K562 (cell line): Measurements from ENCODE around the gene NUAK1. TPM values are rescaled to one million over a fixed set of nuclear protein-coding genes. Genes with fewer than 3 reads are reported as not detected.

Source experiments
- ATAC-seq: fragments of 200-7000 bp; cut with Tn5 transposase; 3 replicates; pipeline ENCODE4 v1.9.1; 2020; ENCODE audit warnings: moderate library complexity
- BruUV-seq: library from RNA; stranded (reverse); fragments of 400-500 nt; replicated peaks from 2 replicates; lab custom pipeline; 2021; lab: Mats Ljungman, UMichigan
- CTCF ChIA-PET: fragments of 300-600 bp; formaldehyde crosslinking; extraction: SDS; loops from one replicate; lab custom pipeline; 2021; ENCODE audit warnings: low intra/inter-chr PET ratio; lab: Yijun Ruan, JAX
- POLR2A ChIA-PET: fragments of 300-600, 350-650 bp; sonication (Branson Sonifier 250); formaldehyde crosslinking; extraction: SDS; loops from one replicate; lab custom pipeline; 2021; ENCODE audit warnings: antibody characterized with exemption, inconsistent platforms; lab: Yijun Ruan, JAX
- DNase-seq, 4 experiments: peaks; one replicate each; pipeline versions ENCODE4 v3.0.0 to v3.0.0-alpha.2; 2011 to 2018; ENCODE audit warnings: low spot score in 3 of 4, mixed read lengths in 3 of 4; ENCODE audit errors: extremely low read depth in 1 of 4
- FAIRE-seq: peaks from 2 replicates; lab custom pipeline; 2011; peaks lifted over from hg19 to GRCh38; lab: Jason Lieb, UNC
- H2AFZ ChIP-seq: 2 replicates; pipeline ENCODE4 v1.6.0; 2011; ENCODE audit warnings: low read depth, low read length, control low read depth, inconsistent platforms
- H3K27ac ChIP-seq: fragments of 200-600 bp; 3 replicates; pipeline ENCODE4 v1.8.0; 2011; ENCODE audit warnings: low read depth, mild to moderate bottlenecking, control low read depth, inconsistent platforms, low read length, moderate library complexity, mixed read lengths; ENCODE audit errors: extremely low read depth
- H3K27me3 ChIP-seq, 2 experiments: fragments of 300-600 bp in 1 of 2; 2 replicates in 1 of 2; 3 replicates in 1 of 2; pipeline versions ENCODE4 v1.6.0 to v1.8.0; 2011; ENCODE audit warnings: inconsistent platforms in 2 of 2, low read length in 2 of 2, mild to moderate bottlenecking in 1 of 2, mixed read lengths in 1 of 2, moderate library complexity in 1 of 2; ENCODE audit not compliant: control insufficient read depth in 2 of 2, insufficient read depth in 2 of 2
- H3K36me3 ChIP-seq: fragments of 300-600 bp; 3 replicates; pipeline ENCODE4 v1.8.0; 2011; ENCODE audit warnings: mild to moderate bottlenecking, low read length, inconsistent platforms; ENCODE audit not compliant: control insufficient read depth, insufficient read depth
- H3K4me1 ChIP-seq, 2 experiments: fragments of 200-600 bp in 1 of 2; replicated peaks in 1 of 2; 2 replicates in 1 of 2; 3 replicates in 1 of 2; pipeline versions ENCODE4 v1.5.1 to v1.8.0; 2011; ENCODE audit warnings: inconsistent platforms in 2 of 2, low read length in 2 of 2, mild to moderate bottlenecking in 1 of 2, mixed read lengths in 1 of 2, moderate library complexity in 1 of 2; ENCODE audit not compliant: control insufficient read depth in 2 of 2, insufficient read depth in 2 of 2
- H3K4me2 ChIP-seq: 2 replicates; pipeline ENCODE4 v1.6.1; 2011; ENCODE audit warnings: low read length, control low read depth, inconsistent platforms, mixed read lengths; ENCODE audit not compliant: insufficient read depth
- H3K4me3 ChIP-seq: fragments of 200-600 bp; sonication (generic), shearing (Covaris generic); 2 replicates; pipeline ENCODE4 v1.5.1; 2016; ENCODE audit warnings: control low read depth, inconsistent platforms
- H3K79me2 ChIP-seq: fragments of 200-600 bp; 3 replicates; pipeline ENCODE4 v1.8.0; 2011; ENCODE audit warnings: low read length, inconsistent platforms; ENCODE audit not compliant: control insufficient read depth, insufficient read depth
- H3K9ac ChIP-seq, 2 experiments: 2 replicates each; pipeline versions ENCODE4 v1.6.0 to v1.6.1; 2011; ENCODE audit warnings: low read depth in 2 of 2, low read length in 2 of 2, control low read depth in 1 of 2, inconsistent platforms in 1 of 2, mild to moderate bottlenecking in 1 of 2, mixed read lengths in 1 of 2; ENCODE audit not compliant: insufficient read depth in 1 of 2
- H3K9me1 ChIP-seq: one replicate; pipeline ENCODE4 v1.6.0; 2011; ENCODE audit warnings: inconsistent platforms, mild to moderate bottlenecking, low read length, moderate library complexity; ENCODE audit not compliant: control insufficient read depth, insufficient read depth
- H3K9me3 ChIP-seq: replicated peaks from 2 replicates; pipeline ENCODE4 v1.5.1; 2011; ENCODE audit warnings: low read depth, low read length, inconsistent platforms; ENCODE audit not compliant: control insufficient read depth, insufficient read depth
- H4K20me1 ChIP-seq: replicated peaks from 2 replicates; pipeline ENCODE4 v1.6.1; 2011; ENCODE audit warnings: low read length, inconsistent platforms, mixed read lengths; ENCODE audit not compliant: control insufficient read depth, insufficient read depth
- CBX1 ChIP-seq: sonication (generic); IDR thresholded peaks from 2 replicates; pipeline ENCODE4 v1.6.1; 2016; ENCODE audit warnings: antibody characterized with exemption, low read depth, mild to moderate bottlenecking
- CBX5 ChIP-seq: IDR thresholded peaks from 2 replicates; pipeline ENCODE4 v1.6.1; 2014; ENCODE audit warnings: low read depth, borderline replicate concordance
- CHAMP1 ChIP-seq: fragments of 450-650 bp; IDR thresholded peaks from 2 replicates; pipeline ENCODE4 v1.6.1; 2016; ENCODE audit warnings: mild to moderate bottlenecking
- FOSL1 ChIP-seq: fragments of 200-800 bp; sonication (Bioruptor generic); conservative IDR thresholded peaks from 2 replicates; pipeline ENCODE4 v1.6.1; 2016; ENCODE audit warnings: missing genetic modification characterization, missing compliant biosample characterization
- HNRNPUL1 ChIP-seq: fragments of 200-400 bp; formaldehyde crosslinking; IDR thresholded peaks from 2 replicates; pipeline ENCODE4 v1.6.1; 2017; ENCODE audit warnings: low read length
- PHF8 ChIP-seq: fragments of 200-600 bp; sonication (generic); IDR thresholded peaks from 2 replicates; pipeline ENCODE4 v1.6.1; 2012; ENCODE audit warnings: mixed run types, mild to moderate bottlenecking, inconsistent platforms, low read length, moderate library complexity, borderline replicate concordance
- SPI1 ChIP-seq: IDR thresholded peaks from 2 replicates; pipeline ENCODE4 v1.6.1; 2011; ENCODE audit warnings: low read depth, low read length, control low read depth, borderline replicate concordance
- STAT5A ChIP-seq: IDR thresholded peaks from 2 replicates; pipeline ENCODE4 v1.6.1; 2012; ENCODE audit warnings: low read length, inconsistent platforms, borderline replicate concordance
- ZNF174 ChIP-seq: fragments of 250-450 bp; sonication (Bioruptor Pico); IDR thresholded peaks from 2 replicates; pipeline ENCODE4 v1.4.0; 2020; ENCODE audit warnings: mild to moderate bottlenecking
- whole genome bisulfite sequencing: fragments of 100-300 bp; shearing (Covaris generic); methylation state at CpG from one replicate; pipeline ENCODE4 v1.1.6; 2016; ENCODE audit warnings: low coverage, mixed read lengths; ENCODE audit not compliant: insufficient coverage; ENCODE audit errors: missing lambda C conversion rate; 5-methylcytosine and 5-hydroxymethylcytosine counted together
- in situ Hi-C: fragments of 300-500 bp; cut with MboI; formaldehyde crosslinking; loops from 4 replicates; pipeline ENCODE4 v1.15.0; 2018; ENCODE audit warnings: inconsistent platforms, mixed read lengths
- intact Hi-C: fragments of 100-400 bp; cut with micrococcal nuclease; formaldehyde crosslinking; loops from 2 replicates; pipeline ENCODE4 v1.14.2; 2022
- polyA plus RNA-seq, 8 experiments: library from polyadenylated mRNA; depleted of rRNA in 4 of 8; stranded (reverse) in 5 of 8; unstranded in 3 of 8; fragments of >200 nt; fragmentation: Nextera tagmentation in 2 of 8; fragmentation: Illumina TruSeq in 1 of 8; extraction: Ambion mirVana in 2 of 8; extraction: Trizol in 1 of 8; gene quantifications; 2 replicates each; pipeline versions ENCODE4 v1.2.1 to v1.2.3, GENCODE V29; 2011 to 2014; ENCODE audit warnings: inconsistent platforms in 1 of 8, missing spikeins in 1 of 8
- total RNA-seq, 7 experiments: library from RNA; depleted of rRNA in 6 of 7; stranded (reverse); fragments of >200 nt in 6 of 7; fragmentation: Illumina TruSeq in 2 of 7; extraction: Trizol in 2 of 7; gene quantifications; 2 replicates each; pipeline versions ENCODE4 v1.2.1 to v1.2.3, GENCODE V29; 2011 to 2021; ENCODE audit warnings: low replicate concordance in 1 of 7
- TF ChIP-seq, protein P1 (sequence below): sonication (generic); formaldehyde crosslinking; IDR thresholded peaks from 2 replicates; pipeline ENCODE4 v1.8.1; 2023; ENCODE audit warnings: mild to moderate bottlenecking, missing genetic modification reagents
- TF ChIP-seq, protein P2 (sequence below): sonication (generic); formaldehyde crosslinking; IDR thresholded peaks from 2 replicates; pipeline ENCODE4 v1.4.0; 2020; ENCODE audit warnings: mild to moderate bottlenecking, missing genetic modification reagents

Gene NUAK1
- total and polyA plus RNA-seq, 9 of the 15 experiments (the other 6 are each of a cell fraction or from before 2014, with no cell fraction given): 0.02 TPM; not detected in 8

- no peak overlapping the region for H3K27ac ChIP-seq
- FAIRE-seq (no peak), ATAC-seq (no peak)
- TF ChIP-seq ZNF174 (CRISPR knock-in tag) (no peak), PHF8 (no peak), HNRNPUL1 (no peak), STAT5A (no peak), SPI1 (no peak), CBX1 (no peak), FOSL1 (no peak), CBX5 (no peak), CHAMP1 (no peak)
- TF ChIP-seq, protein P1, sequence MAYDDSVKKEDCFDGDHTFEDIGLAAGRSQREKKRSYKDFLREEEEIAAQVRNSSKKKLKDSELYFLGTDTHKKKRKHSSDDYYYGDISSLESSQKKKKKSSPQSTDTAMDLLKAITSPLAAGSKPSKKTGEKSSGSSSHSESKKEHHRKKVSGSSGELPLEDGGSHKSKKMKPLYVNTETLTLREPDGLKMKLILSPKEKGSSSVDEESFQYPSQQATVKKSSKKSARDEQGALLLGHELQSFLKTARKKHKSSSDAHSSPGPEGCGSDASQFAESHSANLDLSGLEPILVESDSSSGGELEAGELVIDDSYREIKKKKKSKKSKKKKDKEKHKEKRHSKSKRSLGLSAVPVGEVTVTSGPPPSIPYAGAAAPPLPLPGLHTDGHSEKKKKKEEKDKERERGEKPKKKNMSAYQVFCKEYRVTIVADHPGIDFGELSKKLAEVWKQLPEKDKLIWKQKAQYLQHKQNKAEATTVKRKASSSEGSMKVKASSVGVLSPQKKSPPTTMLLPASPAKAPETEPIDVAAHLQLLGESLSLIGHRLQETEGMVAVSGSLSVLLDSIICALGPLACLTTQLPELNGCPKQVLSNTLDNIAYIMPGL (CRISPR knock-in tag): no peak
- TF ChIP-seq, protein P2, sequence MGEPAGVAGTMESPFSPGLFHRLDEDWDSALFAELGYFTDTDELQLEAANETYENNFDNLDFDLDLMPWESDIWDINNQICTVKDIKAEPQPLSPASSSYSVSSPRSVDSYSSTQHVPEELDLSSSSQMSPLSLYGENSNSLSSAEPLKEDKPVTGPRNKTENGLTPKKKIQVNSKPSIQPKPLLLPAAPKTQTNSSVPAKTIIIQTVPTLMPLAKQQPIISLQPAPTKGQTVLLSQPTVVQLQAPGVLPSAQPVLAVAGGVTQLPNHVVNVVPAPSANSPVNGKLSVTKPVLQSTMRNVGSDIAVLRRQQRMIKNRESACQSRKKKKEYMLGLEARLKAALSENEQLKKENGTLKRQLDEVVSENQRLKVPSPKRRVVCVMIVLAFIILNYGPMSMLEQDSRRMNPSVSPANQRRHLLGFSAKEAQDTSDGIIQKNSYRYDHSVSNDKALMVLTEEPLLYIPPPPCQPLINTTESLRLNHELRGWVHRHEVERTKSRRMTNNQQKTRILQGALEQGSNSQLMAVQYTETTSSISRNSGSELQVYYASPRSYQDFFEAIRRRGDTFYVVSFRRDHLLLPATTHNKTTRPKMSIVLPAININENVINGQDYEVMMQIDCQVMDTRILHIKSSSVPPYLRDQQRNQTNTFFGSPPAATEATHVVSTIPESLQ (CRISPR knock-in tag): no peak
- TF ChIP-seq, all 486 proteins: peak for 0
- in situ Hi-C loops (no loop called here), intact Hi-C loops (no loop called here)
- no TSS peak for BruUV-seq
- Histone ChIP-seq H3K9me3 (no peaks in the 10 kb centered on the region; the same call in 1 of the 2 replicates), H3K36me3 (no peaks in the 10 kb centered on the region), H3K9ac (no peak overlapping the region), H3K4me1 (no peaks in the 10 kb centered on the region), H3K79me2 (no peaks in the 10 kb centered on the region), H2AFZ (no peak overlapping the region), H4K20me1 (no peaks in the 10 kb centered on the region), H3K4me3 (no peak overlapping the region), H3K9me1 (no peaks in the 10 kb centered on the region), H3K27me3 (no peaks in the 10 kb centered on the region; a peak in 1 of 5 replicates), H3K4me2 (no peak overlapping the region)
- ChIA-PET CTCF (no interaction called here), POLR2A (no interaction called here)
- 5% methylated on average over 12 of the region's 12 CpGs for WGBS
- no peak for DNase-seq
Observed at GRCh38 chr12:106015646-106016045, 123.1 kb downstream of the NUAK1 start.
